GM18526 (cell line): Measurements from ENCODE around the gene CWC27.

Source experiments
- POLR2A ChIP-seq: IDR thresholded peaks from 3 replicates; pipeline ENCODE4 v1.6.1; 2011; ENCODE audit not compliant: insufficient read length; ENCODE audit errors: extremely low read depth

CWC27 gene

GRCh38 chr5:64767959-64768357, 772 bp upstream of the CWC27 start:
- TF ChIP-seq POLR2A, result no peak

GRCh38 chr5:64769855-64770254, 1.1 kb downstream of the CWC27 start:
- TF ChIP-seq POLR2A, result no peak

DNA sequence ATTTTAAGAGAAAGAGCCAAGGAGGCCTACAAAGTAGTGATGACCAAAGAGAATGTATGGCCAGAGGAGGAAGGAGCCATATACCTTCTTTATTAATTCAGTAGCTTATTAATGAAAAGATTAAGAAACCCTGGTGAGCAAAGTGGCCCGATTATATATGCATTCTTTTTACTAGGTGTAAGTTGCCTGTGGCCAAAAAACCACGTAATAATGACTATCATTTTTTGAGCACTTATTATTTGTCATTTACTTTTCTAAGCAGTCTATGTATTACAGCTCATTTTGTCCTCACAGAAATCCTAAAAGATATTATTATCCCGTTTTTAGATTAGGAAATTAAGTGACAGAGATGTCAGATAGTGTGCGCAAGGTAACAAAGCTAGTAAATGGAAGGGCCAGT, 3.0 kb downstream of the CWC27 start:
- no peak for TF ChIP-seq POLR2A

DNA sequence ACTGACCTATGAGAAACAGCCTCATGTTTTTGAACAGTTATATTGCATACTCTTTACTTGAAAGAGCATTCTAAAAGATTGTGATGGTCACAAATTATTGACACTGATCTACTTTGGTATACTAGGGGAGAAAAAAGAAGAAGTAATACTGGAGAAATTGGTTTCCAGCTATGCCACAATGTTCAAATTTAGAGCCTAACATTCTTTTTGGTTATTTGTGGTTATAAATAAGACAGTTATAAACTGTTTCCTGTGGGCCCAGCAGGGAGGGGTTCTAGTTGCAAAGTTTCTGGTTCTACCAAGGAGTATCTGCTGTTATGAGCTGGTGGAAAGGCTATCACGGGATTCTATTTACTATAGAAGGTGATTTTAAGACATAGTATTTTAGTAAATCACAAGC, 4.8 kb downstream of the CWC27 start:
- no peak for TF ChIP-seq POLR2A

DNA sequence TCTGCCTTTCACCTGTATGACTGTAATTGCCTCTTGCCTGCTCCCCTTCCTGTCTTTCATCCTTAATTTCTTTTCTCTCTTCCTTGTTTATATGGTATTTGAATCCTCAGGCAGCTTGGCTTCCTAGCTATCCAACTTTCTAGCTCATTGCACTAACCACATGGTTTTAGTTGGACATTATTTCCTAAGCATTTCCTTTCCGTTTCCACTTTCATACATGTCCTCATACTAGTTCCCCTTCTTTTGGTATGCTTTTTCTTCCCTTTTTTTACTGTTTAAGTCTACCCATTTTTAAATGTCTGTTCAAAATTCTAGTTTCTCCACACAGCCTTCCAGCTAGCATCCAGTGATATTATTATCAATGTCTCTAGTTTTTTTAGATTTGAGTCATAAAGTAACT, 6.6 kb downstream of the CWC27 start:
- no peak for TF ChIP-seq POLR2A

- no peak for TF ChIP-seq POLR2A
These were observed 15.8 kb downstream of the CWC27 start for GRCh38 chr5:64784451-64785025.

- no peak for TF ChIP-seq POLR2A
These were observed 17.6 kb downstream of the CWC27 start for GRCh38 chr5:64786372-64786771.

- TF ChIP-seq POLR2A, result no peak
These were observed 19.4 kb downstream of the CWC27 start for GRCh38 chr5:64788156-64788555.

GRCh38 chr5:64789457-64789856, 20.7 kb downstream of the CWC27 start:
- TF ChIP-seq POLR2A, result no peak

GRCh38 chr5:64790210-64790609, 21.5 kb downstream of the CWC27 start:
- TF ChIP-seq POLR2A, result no peak

GRCh38 chr5:64792469-64792868, 23.7 kb downstream of the CWC27 start:
- TF ChIP-seq POLR2A, result no peak

DNA sequence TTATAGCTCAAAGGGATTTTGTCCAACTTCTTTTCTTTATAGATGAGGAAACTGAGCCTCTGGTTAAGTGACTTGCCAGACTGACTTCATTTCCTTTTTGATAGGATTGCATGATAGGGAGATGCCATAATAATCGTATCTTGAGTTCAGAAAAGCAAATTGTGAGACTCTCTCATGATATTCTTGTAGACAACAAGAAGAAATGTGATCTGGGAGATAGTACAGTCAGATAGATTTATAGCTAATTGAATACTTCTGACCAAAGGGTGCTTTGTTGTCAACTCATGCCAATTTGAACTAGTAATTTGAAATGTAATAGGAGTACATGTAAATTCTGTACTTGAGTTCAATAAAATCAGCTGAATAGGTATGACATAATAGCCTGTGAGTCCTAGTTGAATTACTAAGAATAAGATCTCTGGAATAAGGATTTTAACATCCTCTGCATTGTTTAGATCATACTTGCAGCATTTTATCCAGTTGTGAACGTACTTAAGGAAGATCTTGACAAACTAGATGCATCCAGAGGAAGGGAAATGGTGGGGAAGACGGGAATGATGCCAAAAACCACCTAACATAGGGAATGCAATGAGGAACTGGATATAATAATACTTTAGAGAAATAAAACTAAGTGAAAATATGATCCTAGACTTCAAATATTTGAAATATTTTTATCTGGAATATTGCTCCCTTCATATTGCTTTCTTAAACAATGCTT, 25.5 kb downstream of the CWC27 start:
- no peak for TF ChIP-seq POLR2A

GRCh38 chr5:64796301-64796700, 27.6 kb downstream of the CWC27 start:
- TF ChIP-seq POLR2A, result no peak

GRCh38 chr5:64800926-64801325, 32.2 kb downstream of the CWC27 start:
- TF ChIP-seq POLR2A, result no peak

DNA sequence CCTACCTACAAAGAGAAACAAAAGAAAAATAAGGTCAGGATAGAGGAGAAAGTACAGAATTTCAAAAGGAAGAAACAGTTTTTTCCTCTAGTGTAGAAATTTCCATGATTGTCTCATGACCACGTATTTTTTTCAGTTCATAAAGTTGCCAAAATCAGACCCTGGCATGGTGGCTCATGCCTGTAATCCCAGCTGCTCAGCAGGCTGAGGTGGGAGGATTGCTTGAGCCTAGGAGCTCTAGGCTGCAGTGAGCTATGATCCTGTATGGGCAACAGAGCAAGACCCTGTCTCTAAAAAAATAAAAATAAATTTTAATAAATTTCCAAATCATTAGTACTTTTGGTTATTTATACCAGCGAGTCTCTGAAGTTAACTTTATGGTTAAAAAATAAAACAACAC, 37.8 kb downstream of the CWC27 start:
- no peak for TF ChIP-seq POLR2A

GRCh38 chr5:64807520-64807919, 38.8 kb downstream of the CWC27 start:
- TF ChIP-seq POLR2A, result no peak

DNA sequence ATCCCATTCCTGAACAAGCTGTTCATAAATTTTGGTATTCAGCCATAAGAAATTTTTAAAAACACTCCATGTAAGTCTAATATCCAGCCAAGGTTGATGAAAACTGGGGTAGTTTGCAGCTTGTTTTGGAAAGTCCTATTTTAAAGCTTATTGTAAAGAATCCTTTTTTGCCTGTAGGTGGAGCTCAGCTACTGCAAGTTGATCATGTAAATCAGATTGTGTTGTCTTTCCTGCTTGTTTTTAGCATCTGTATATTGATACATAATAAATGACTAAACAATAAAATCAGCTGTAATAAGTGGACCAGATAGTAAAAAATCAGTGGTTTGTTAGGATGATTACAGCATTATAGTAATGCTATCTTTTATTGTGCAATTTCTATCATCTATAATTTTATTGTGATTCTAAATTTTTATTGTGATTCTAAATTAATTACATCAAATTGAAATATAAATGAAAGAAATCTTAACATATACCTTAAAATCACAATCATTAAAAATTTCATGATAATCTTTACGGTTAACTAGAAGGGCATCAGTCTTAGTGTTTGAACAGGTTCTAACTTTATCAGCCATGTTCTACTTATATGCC, 42.4 kb downstream of the CWC27 start:
- no peak for TF ChIP-seq POLR2A
